Epithelial cell of prostate (primary cell): ENCODE measurements around the gene MX1.
A peak's percentile ranks its signal among the peaks of the same experiment; 100 is the strongest.
"Not testable (repeated sequence)": the region's sequence is repeated elsewhere in the genome, so short reads cannot be mapped to it uniquely, and the experiment has no call there.

ENCODE experiments used
- DNase-seq: peaks from one replicate; pipeline ENCODE4 v3.0.0-alpha.2; 2011; ENCODE audit warnings: low read depth, low spot score
- H3K27ac ChIP-seq: fragments of 450-650 bp; 2 replicates; pipeline ENCODE4 v1.5.1; 2017; ENCODE audit warnings: mild to moderate bottlenecking

The MX1 gene

DNA sequence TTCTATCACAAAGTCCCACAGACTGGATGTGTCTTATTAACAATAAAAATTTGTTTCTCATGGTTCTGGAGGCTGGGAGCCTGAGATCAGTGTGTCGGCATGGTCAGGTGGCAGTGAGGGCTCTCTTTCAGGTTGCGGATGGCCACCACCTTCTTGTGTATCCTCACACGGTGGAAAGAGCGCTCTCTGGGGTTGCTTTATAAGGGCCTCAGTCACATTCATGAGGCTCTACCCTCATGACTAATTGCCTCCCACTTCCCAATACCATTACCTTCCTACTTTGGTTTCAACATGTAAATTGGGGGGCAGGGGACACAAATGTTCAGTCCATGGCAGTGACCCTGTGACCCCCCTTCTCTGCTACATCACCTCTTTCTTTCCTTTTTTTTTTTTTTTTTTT is 20.7 kb upstream of the MX1 start:
- DNase-seq = no peak
- no peak overlapping the region for H3K27ac ChIP-seq

DNA sequence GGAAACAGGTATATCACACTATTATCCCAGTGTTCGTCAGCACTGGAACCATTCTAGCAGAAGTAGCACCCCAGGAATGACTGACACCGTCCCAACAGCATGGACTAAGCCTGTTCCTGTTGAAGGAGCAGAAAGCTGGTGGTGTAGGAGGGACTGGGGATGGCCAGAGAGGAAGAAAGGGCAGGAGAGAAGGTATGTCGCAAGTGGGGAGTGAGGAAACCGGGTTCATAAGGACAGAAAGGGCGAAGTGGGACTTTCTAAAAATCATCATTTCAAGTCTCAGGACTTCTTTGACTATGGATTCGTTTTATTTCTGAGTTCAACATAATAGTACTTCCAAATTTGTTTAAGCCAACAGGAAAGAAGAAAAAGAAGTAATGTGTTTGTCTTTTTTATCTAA is 19.7 kb upstream of the MX1 start:
- H3K27ac ChIP-seq = no peak overlapping the region
- no peak for DNase-seq

DNA sequence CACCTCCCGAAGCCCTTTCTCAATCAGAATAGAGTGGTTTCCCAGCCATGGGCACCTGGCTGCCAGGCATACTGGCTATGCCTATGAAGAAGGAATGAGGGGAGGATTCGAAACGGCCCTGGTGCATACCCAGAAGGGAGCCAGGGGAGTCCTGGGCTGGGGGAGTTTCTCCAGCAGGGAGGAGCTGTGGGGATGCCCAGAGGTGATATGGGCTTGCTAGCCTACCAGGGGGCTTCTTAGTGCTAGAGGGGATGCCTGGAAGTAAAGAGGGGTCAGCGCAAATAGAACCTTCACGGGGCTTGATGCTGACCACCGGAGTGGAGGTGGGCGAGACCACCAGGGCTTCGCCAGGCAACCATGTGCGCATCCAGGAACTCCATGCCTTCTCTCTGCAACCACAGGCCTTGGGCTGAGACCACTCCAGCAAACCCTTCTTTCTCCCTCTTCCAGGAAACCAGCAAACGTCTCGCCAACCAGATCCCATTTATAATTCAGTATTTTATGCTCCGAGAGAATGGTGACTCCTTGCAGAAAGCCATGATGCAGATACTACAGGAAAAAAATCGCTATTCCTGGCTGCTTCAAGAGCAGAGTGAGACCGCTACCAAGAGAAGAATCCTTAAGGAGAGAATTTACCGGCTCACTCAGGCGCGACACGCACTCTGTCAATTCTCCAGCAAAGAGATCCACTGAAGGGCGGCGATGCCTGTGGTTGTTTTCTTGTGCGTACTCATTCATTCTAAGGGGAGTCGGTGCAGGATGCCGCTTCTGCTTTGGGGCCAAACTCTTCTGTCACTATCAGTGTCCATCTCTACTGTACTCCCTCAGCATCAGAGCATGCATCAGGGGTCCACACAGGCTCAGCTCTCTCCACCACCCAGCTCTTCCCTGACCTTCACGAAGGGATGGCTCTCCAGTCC is 18.2 kb upstream of the MX1 start:
- no peak overlapping the region for H3K27ac ChIP-seq
- no peak for DNase-seq

DNA sequence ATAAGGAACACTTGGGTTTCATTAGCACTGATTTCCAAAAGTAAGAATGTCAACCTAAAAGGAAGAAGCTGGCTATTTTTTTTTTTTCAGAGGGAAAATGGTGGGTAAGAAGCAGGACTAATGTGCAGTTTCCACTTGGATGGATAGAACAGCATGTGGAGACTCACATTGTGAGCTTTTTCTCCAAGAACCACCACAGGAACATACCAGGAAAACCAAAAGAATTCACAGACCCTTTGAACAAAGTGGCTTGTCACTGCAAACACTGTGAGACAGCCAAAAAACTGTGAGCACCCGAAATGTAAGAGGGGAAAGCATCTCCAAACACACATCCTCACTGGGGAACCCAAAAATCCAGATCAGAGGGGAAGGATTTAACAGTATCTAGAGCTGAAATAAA is 15.7 kb upstream of the MX1 start:
- no peak for DNase-seq
- no peak overlapping the region for H3K27ac ChIP-seq

DNA sequence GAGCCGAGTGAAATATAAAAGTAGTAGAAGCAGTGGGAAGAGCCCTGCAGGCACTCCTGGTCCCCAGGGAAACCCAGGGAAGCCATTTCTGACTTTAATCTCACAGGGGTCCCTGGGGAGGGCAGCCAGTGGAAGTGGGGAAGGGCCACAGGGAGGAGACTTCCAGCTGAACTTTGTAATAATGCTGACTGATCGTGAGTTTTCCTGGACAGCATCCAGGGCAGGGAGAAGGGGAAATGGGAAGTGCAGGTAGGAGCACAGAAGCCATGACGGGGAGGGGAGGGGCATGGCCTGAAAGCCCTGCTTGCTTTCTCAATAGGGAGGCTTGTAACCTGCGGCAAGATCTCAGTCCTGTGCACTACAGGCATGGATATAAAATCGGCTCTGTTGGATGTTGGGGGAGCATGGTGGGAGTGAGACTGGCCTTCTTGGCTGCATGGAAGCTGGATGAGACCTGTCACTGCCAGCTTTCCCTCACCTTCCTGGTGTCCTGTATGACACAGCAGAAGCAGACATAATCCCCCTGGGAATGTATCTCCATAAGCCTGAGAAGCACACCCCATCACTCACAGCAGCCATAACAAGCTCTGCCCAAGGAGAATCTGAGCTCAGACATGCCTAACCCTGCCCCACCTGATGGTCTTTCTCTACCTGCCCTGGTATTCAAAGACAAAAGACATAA is 15.1 kb upstream of the MX1 start:
- H3K27ac ChIP-seq = no peak overlapping the region
- DNase-seq = no peak

DNA sequence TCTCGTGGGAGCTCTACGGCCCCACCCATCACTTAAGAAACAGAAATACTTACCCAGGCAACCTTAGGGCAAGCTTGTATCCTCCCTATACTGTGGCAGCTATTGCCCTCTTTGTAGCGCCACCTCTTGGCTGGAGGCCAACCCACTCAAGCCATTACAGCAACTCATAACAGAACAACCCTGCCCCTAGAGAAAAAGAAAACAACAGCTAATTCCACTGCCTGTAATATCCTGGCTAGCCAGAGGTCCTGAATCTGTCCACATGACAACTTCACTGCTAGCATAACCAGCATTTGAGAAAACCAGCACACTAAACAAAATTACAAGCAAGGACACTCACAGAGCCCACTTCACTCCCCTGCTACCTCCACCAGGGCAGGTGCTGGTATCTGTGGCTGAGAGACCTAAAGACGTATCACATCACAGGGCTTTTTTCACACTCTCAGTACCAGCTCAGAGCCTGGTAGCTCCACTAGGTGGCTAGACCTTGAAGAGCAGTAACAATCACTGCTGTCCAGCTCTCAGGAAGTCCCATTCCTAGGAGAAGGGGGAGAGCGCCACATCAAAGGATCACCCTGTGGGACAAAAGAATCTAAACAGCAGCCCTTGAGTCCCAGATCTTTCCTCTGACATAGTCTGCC is 14.5 kb upstream of the MX1 start:
- no peak overlapping the region for H3K27ac ChIP-seq
- DNase-seq = peak; percentile 43

DNA sequence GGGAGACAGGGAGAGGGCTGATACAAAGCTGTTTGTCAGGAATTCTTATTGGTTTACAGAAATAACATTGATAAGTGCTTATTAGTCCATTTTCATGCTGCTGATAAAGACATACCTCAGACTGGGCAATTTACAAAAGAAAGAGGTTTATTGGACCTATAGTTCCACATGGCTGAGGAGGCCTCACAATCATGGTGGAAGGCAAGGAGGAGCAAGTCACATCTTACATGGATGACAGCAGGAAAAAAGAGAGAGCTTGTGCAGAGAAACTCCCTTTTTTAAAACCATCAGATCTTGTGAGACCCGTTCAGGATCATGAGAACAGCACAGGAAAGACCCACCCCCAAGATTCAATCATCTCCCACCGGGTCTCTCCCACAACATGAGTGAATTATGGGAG is 8.5 kb upstream of the MX1 start:
- H3K27ac ChIP-seq, DNase-seq: not testable (repeated sequence)

DNA sequence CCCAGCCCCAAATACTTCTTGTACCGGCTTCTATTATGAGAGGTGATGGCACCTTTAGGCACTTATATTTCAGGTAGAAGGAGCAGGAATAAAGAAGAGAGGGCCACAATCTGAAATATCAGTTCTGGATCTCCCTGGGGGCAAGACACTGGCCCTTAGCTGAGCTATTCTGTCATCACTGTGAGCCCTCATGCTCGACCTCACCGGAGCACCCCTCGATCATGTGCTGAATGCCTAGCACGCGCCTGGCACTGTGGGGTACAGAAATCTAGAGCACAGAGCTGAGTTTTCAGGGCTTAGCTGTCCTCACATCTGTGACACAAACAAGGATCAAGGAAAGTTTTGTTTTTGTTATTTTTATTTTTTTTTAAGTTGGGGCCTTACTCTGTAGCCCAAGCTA is 7.6 kb upstream of the MX1 start:
- DNase-seq = no peak
- no peak overlapping the region for H3K27ac ChIP-seq

DNA sequence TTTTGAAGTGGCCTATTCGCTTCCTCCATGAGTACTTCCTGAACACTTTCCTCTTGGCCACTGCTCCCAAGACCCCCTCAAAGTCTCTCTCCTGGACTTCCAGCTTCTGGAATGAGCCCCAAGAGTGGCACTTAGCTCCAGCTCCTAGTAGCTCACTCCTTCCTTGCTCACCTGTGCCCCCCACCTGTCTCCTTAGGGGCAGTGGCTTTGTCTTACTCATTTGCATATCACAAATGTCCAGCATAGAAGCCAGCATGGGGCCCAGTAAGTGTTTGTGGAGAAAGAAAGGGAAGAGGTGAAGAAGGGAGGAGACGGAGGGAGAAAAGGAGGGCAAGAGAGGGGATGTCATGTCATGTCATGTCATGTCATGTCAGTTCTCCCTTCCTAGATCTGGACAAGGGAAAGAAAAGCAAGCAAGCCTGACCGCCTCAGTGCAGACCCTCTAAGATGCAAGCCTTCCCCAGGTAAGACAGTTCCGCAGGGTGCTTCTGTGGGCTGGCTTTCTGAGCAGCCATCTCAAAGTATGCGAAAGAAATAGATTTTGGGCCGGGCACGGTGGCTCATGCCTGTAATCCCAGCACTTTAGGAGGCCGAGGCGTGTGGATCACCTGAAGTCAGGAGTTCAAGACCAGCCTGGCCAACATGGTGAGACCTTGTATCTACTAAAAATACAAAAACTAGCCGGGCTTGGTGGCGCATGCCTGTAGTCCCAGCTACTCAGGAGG is 6.9 kb upstream of the MX1 start:
- no peak for DNase-seq
- H3K27ac ChIP-seq = no peak overlapping the region

DNA sequence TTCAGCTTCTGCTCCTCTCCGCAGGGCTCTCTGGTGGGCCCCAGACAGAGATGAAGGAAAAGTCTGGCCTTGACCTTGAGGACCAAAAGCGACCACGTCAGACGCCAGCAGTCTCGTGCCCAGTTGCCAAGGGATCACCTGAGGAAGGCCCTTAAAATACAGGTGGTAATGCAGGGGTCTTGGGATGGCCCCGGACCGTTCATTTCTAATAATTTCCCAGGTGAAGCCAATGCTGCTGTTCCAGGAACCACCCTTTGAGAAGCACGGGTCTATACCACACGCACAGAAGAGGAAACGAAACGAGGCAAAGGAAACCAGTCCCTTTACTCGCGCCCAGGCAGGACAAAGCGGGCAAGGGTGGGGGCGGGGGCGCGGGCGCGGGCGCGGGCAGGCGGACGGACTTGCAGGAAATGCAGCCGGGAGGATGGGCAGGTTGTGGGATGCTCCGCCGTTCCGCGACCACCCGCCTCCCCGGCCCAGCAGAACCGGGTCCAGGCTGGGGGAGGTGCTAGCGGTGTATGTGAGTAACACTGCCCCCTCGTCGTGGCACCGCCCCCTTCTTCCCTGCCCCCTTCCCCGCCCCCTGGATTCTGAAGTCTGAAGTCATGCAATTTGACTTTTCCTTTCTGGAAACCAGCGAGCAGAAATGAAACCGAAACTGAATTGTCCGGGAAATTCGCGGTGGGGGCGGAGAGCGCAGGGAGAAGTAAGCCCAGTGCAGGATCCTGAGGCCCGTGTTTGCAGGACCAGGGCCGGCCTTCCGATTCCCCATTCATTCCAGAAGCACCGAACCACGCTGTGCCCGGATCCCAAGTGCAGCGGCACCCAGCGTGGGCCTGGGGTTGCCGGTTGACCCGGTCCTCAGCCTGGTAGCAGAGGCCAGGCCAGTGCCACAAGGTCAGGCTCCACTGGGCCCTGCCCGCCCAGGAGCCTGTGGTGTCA is 5.8 kb upstream of the MX1 start:
- H3K27ac ChIP-seq = peak overlapping the region; percentile 50
- DNase-seq = peak; percentile 45

DNA sequence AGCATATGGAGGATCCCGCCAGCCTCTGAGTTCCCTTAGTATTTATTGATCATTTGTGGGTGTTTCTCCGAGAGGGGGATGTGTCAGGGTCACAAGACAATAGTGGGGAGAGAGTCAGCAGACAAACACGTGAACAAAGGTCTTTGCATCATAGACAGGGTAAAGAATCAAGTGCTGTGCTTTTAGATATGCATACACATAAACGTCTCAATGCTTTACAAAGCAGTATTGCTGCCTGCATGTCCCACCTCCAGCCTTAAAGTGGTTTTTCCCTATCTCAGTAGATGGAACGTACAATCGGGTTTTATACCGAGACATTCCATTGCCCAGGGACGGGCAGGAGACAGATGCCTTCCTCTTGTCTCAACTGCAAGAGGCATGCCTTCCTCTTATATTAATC is 5.0 kb upstream of the MX1 start:
- not testable (repeated sequence) for DNase-seq
- peak overlapping the region; percentile 50 for H3K27ac ChIP-seq

DNA sequence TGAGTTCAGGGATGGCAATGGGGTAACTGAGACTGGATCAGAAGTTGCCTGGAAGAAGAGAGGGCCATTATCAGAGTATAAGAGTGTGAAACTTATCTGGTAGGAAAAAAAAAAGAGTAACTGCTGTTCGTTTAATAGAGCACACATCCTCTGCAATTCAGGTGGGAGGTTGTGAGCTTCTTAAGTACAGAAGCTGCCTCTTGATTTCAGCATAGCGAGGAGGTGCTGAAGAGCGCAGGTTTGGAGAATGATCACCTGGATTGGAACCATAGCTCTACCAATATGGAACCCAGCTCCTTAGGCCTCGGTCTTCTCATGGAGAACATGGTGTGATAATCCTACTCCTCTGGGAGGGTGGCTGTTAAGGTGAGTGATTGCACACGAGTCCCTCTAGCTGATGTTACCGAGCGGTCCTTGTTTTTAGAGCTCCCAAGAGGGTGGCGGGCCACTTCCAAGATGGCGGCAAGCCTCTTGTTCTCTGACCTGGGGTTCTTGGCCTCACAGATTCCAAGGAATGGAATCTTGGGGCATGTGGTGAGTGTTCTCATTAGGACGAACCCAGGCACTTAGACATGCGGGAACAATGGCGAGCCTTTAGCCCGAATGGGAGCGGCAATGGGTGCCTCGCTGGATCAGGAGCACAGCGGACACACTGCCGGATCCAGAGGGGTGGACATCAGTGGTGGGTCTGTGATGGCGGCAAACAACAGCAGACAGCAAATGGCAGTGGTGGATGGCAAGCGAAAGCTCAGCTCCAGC is 3.3 kb upstream of the MX1 start:
- H3K27ac ChIP-seq = no peak overlapping the region
- no peak for DNase-seq

DNA sequence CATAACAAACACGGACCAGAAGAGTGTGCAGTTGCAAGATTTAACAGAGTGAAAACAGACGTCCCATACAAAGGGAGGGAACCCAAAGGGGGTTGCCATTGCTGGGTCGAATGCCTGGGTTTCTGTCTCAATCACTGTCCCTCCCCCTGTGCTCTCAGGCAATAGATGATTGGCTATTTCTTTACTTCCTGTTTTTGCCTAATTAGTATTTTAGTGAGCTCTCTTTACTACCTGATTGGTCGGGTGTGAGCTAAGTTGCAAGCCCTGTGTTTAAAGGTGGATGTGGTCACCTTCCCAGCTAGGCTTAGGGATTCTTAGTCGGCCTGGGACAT is 2.8 kb upstream of the MX1 start:
- not testable (repeated sequence) for H3K27ac ChIP-seq, DNase-seq

DNA sequence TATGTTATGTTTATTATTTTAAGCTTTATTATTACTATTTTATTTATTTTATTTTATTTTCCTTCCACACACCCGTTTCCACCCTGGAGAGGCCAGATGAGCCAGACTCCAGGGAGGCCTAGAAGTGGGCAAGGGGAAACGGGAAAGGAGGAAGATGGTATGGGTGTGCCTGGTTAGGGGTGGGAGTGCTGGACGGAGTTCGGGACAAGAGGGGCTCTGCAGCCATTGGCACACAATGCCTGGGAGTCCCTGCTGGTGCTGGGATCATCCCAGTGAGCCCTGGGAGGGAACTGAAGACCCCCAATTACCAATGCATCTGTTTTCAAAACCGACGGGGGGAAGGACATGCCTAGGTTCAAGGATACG is 468 bp upstream of the MX1 start:
- H3K27ac ChIP-seq = no peak overlapping the region
- no peak for DNase-seq

DNA sequence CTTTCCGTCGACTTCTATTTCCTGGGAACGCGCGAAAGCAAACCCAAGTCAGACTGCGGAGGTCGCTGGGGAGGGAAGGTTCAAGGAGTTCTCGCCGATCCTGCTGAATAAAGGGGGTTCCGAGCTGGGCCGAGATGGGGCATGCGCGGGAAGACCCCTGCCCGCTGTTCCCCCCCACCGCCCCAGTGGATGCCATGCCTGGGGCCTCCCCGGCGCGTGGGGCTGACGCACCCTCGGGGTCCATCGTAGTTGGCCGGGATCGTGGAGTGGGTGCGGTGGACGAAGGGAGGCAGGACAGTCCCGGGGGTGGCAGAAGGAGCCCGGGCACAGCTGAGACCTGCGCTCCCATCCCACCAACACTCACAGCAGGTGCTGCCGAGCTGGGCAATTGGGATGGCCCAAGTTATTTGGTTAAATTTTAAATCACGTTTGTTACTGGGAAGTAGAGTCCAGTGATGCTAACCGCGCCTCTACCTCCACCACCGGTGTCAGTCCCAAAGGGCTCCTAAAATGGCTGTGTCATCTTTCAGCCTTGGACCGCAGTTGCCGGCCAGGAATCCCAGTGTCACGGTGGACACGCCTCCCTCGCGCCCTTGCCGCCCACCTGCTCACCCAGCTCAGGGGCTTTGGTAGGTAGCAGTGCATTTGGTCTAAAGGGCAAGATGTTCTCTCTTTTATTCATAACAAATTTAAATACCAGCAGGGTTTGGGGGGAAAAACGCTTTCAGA is 801 bp downstream of the MX1 start:
- no peak overlapping the region for H3K27ac ChIP-seq
- no peak for DNase-seq

DNA sequence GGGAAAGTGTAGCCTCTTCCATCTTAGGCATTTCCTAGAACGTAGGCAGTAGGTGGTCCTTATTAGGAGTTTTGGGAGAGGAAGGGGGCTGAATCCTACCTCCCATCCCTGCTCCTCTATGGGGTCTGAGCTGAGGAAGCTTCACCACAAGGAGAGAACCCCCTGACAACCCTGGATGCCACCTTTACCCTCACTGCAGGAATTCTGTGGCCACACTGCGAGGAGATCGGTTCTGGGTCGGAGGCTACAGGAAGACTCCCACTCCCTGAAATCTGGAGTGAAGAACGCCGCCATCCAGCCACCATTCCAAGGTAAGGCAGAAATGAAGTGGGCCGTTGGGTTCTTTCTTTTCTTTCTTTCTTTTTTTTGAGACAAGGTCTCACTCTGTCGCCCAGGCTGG is 1.5 kb downstream of the MX1 start:
- no peak for DNase-seq
- H3K27ac ChIP-seq = no peak overlapping the region

DNA sequence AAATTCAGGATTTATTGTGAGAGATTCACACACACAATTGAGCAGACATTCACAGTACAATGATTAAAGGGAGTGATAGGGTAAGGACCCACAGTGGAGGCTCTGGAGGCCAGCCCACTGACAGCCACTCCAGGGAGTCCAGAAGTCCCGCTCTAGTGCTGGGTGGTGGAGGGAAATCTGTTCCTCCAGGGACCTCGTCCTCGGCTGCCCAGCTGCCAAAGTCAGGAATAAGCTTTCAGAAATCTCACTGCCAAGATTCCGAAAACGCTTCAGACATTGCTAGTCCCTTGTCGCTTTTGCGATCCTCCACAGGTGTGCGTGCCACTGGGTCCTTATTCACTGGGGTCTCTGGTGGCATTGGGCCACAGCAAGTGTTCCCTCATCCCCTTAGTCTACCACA is 2.3 kb downstream of the MX1 start:
- DNase-seq = no peak
- no peak overlapping the region for H3K27ac ChIP-seq

DNA sequence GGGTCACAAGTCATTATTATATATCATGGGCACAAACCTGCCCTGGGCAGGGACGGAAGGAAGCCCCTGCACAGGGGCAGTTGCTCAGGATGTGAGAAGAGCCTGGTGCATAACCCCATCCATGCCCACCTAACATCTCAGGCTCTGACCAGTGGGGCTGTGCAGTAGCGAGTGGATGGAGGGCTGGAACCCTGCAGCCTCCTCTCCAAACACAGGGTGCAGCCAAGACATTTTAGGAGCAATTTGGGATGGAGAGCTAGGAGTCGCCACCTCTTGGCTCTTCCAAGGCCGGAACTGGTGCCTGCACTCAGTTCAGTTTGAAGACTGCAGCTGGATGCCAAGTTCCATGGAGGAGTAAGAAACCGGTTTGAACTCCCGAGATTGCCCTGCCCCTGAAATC is 2.8 kb downstream of the MX1 start:
- no peak overlapping the region for H3K27ac ChIP-seq
- DNase-seq = no peak
